ENCODE data around the gene CLIP2. TPM values are rescaled to one million over a fixed set of nuclear protein-coding genes. Genes with fewer than 3 reads are reported as not detected.
A peak's percentile ranks its signal among the peaks of the same experiment; 100 is the strongest.

The CLIP2 gene
- total RNA-seq, 1 donor, result 70.9 TPM

- Histone ChIP-seq H3K79me2 (ENCODE audit: insufficient read depth, low read length) (peaks cover 68% of the 10 kb centered on the region), H2AFZ (ENCODE audit: low read length) (no peak overlapping the region), H3K27ac (ENCODE audit: low read depth, low read length) (peak overlapping the region; percentile 86), H3K9me3 (ENCODE audit: low read depth, low read length) (no peaks in the 10 kb centered on the region), H3K4me2 (ENCODE audit: insufficient read depth, low read length) (peak overlapping the region; percentile 83), H3K4me3 (ENCODE audit: insufficient read depth, low read length) (peak overlapping the region; percentile 79), H3K27me3 (ENCODE audit: insufficient read depth, low read length) (no peaks in the 10 kb centered on the region), H4K20me1 (ENCODE audit: insufficient read depth, low read length) (peaks cover 11% of the 10 kb centered on the region), H3K36me3 (ENCODE audit: insufficient read depth, low read length) (no peaks in the 10 kb centered on the region), H3K4me1 (ENCODE audit: insufficient read depth, low read length) (peaks cover 27% of the 10 kb centered on the region)
- DNase-seq (ENCODE audit: insufficient read length, low spot score, missing footprints), result no peak
- no peak for TF ChIP-seq CTCF (IDR thresholded peaks at IDR 0.05; ENCODE audit: extremely low read depth, low read depth, low read length)
Observed at GRCh38 chr7:74454925-74455288, 165.7 kb downstream of the CLIP2 start.

- DNase-seq (ENCODE audit: insufficient read length, low spot score, missing footprints), result peak; percentile 83
- no peaks in the 10 kb centered on the region for H3K9me3 ChIP-seq (ENCODE audit: low read depth, low read length)
- TF ChIP-seq CTCF (IDR thresholded peaks at IDR 0.05; ENCODE audit: extremely low read depth, low read depth, low read length), result no peak
- peaks cover 27% of the 10 kb centered on the region for H3K4me1 ChIP-seq (ENCODE audit: insufficient read depth, low read length)
- peak overlapping the region; percentile 86 for H3K27ac ChIP-seq (ENCODE audit: low read depth, low read length)
- peak overlapping the region; percentile 79 for H3K4me3 ChIP-seq (ENCODE audit: insufficient read depth, low read length)
- H3K4me2 ChIP-seq (ENCODE audit: insufficient read depth, low read length), result peak overlapping the region; percentile 83
- H3K79me2 ChIP-seq (ENCODE audit: insufficient read depth, low read length), result peaks cover 72% of the 10 kb centered on the region
- H4K20me1 ChIP-seq (ENCODE audit: insufficient read depth, low read length), result peaks cover 11% of the 10 kb centered on the region
- H3K27me3 ChIP-seq (ENCODE audit: insufficient read depth, low read length), result no peaks in the 10 kb centered on the region
- no peak overlapping the region for H2AFZ ChIP-seq (ENCODE audit: low read length)
- no peaks in the 10 kb centered on the region for H3K36me3 ChIP-seq (ENCODE audit: insufficient read depth, low read length)
Observed at GRCh38 chr7:74455291-74455804, 166.1 kb downstream of the CLIP2 start.

Other genes starting within 250 kb of the CLIP2 start
- gene LIMK1, start 205.6 kb upstream of the CLIP2 start, total RNA-seq, result 46.7 and 48.9 TPM in 2 replicates
- 270 and 295 TPM in 2 replicates for gene EIF4H, start 115.1 kb upstream of the CLIP2 start, total RNA-seq
- 0.29 and 0.36 TPM in 2 replicates for gene LAT2, start 79.4 kb upstream of the CLIP2 start, total RNA-seq
- gene RFC2, start 35.0 kb upstream of the CLIP2 start, total RNA-seq, result 12.3 and 13.0 TPM in 2 replicates
- 15.9 and 18.6 TPM in 2 replicates for gene GTF2IRD1, start 164.5 kb downstream of the CLIP2 start, total RNA-seq